ENCODE measurements around the gene PCDHA11. TPM values are rescaled to one million over a fixed set of nuclear protein-coding genes. Genes with fewer than 3 reads are reported as not detected.
A peak's percentile ranks its signal among the peaks of the same experiment; 100 is the strongest.
"Not testable (repeated sequence)": the region's sequence is repeated elsewhere in the genome, so short reads cannot be mapped to it uniquely, and the experiment has no call there.

Gene PCDHA11
- total RNA-seq, result not detected
- long read RNA-seq, result 0 reads

GRCh38 chr5:140868721-140869554 lies at the start of gene PCDHA11:
Gene PCDHA11, plus strand, starts transcription at chr5:140868957. Its CDS starts 147 bp downstream, at chr5:140869104.
- no peak for DNase-seq
- no peak for ATAC-seq
- intact Hi-C loops (cut with micrococcal nuclease), result no loop called here

- intact Hi-C loops (cut with micrococcal nuclease), result no loop called here
- DNase-seq, result peak; percentile 28
- ATAC-seq, result no peak
Observed at GRCh38 chr5:140821375-140822280, 47.1 kb upstream of the PCDHA11 start, which contains the start of gene PCDHA5. Gene PCDHA5, plus strand, starts transcription at chr5:140821613.

- DNase-seq, result no peak
- ATAC-seq, result no peak
- intact Hi-C loops (cut with micrococcal nuclease), result no loop called here
Observed at GRCh38 chr5:140822281-140822629, 46.5 kb upstream of the PCDHA11 start.

GRCh38 chr5:140822969-140823368 lies 45.8 kb upstream of the PCDHA11 start:
- intact Hi-C loops (cut with micrococcal nuclease), result not testable (repeated sequence)

GRCh38 chr5:140823475-140823874 lies 45.3 kb upstream of the PCDHA11 start:
- intact Hi-C loops (cut with micrococcal nuclease), result no loop called here
- ATAC-seq, result no peak

More at GRCh38 chr5:140822969-140823368, 45.8 kb upstream of the PCDHA11 start:
- not testable (repeated sequence) for ATAC-seq, DNase-seq

GRCh38 chr5:140827704-140828361 lies 40.9 kb upstream of the PCDHA11 start, which contains the start of gene PCDHA6:
Gene PCDHA6, plus strand, starts transcription at chr5:140827960. Its CDS starts 132 bp downstream, at chr5:140828092.
- intact Hi-C loops (cut with micrococcal nuclease), result no loop called here
- ATAC-seq, result no peak
- no peak for DNase-seq

More at GRCh38 chr5:140823475-140823874, 45.3 kb upstream of the PCDHA11 start:
- DNase-seq, result peak; percentile 28

GRCh38 chr5:140828362-140828737 lies 40.4 kb upstream of the PCDHA11 start:
- intact Hi-C loops (cut with micrococcal nuclease), result no loop called here
- no peak for DNase-seq
- ATAC-seq, result no peak

GRCh38 chr5:140829511-140830501 lies 39.0 kb upstream of the PCDHA11 start:
- intact Hi-C loops (cut with micrococcal nuclease); ATAC-seq; DNase-seq: not testable (repeated sequence)

- no peak for DNase-seq
- intact Hi-C loops (cut with micrococcal nuclease), result no loop called here
Observed at GRCh38 chr5:140833993-140834392, 34.8 kb upstream of the PCDHA11 start, which contains the start of gene PCDHA7. Gene PCDHA7, plus strand, starts transcription at chr5:140834269. Its CDS starts 115 bp downstream, at chr5:140834384.

GRCh38 chr5:140834439-140835008 lies 34.2 kb upstream of the PCDHA11 start:
- ATAC-seq; DNase-seq; intact Hi-C loops (cut with micrococcal nuclease): not testable (repeated sequence)

More at GRCh38 chr5:140833993-140834392, 34.8 kb upstream of the PCDHA11 start, which contains the start of gene PCDHA7:
- no peak for ATAC-seq

GRCh38 chr5:140835622-140836510 lies 32.9 kb upstream of the PCDHA11 start:
- intact Hi-C loops (cut with micrococcal nuclease), result no loop called here
- DNase-seq (no peak), ATAC-seq (no peak)

- no peak for DNase-seq
- intact Hi-C loops (cut with micrococcal nuclease), result no loop called here
- ATAC-seq, result no peak
Observed at GRCh38 chr5:140840978-140841962, 27.5 kb upstream of the PCDHA11 start, which contains the start of gene PCDHA8. Gene PCDHA8, plus strand, starts transcription at chr5:140841187. Its CDS starts 135 bp downstream, at chr5:140841322.

GRCh38 chr5:140842798-140843733 lies 25.7 kb upstream of the PCDHA11 start:
- ATAC-seq (no peak), DNase-seq (no peak)
- intact Hi-C loops (cut with micrococcal nuclease), result no loop called here
